Superior temporal gyrus (tissue), 1 donor: Measurements from ENCODE around the gene SLC45A2.
"Not testable (repeated sequence)": the region's sequence is repeated elsewhere in the genome, so short reads cannot be mapped to it uniquely, and the experiment has no call there.

Experiments used
- DNase-seq: peaks from one replicate; pipeline ENCODE4 v3.0.0-alpha.2; 2016; ENCODE audit errors: extremely low spot score

The SLC45A2 gene

GRCh38 chr5:33929925-33930690, 54.4 kb downstream of the SLC45A2 start:
- no peak for DNase-seq

- no peak for DNase-seq
These were observed 56.2 kb downstream of the SLC45A2 start for GRCh38 chr5:33928283-33928682.

GRCh38 chr5:33927685-33928084, 56.8 kb downstream of the SLC45A2 start:
- DNase-seq = no peak

GRCh38 chr5:33925278-33925677, 59.2 kb downstream of the SLC45A2 start:
- no peak for DNase-seq

GRCh38 chr5:33921002-33921401, 63.5 kb downstream of the SLC45A2 start:
- no peak for DNase-seq

- not testable (repeated sequence) for DNase-seq
These were observed 69.6 kb downstream of the SLC45A2 start for GRCh38 chr5:33914844-33915243.

- not testable (repeated sequence) for DNase-seq
These were observed 78.2 kb downstream of the SLC45A2 start for GRCh38 chr5:33906248-33906647.

- DNase-seq = no peak
These were observed 79.1 kb downstream of the SLC45A2 start for GRCh38 chr5:33905381-33905780.

GRCh38 chr5:33903118-33903517, 81.4 kb downstream of the SLC45A2 start:
- no peak for DNase-seq

- DNase-seq = no peak
These were observed 83.3 kb downstream of the SLC45A2 start for GRCh38 chr5:33901156-33901555.
